GM12878 (cell line): ENCODE measurements around the gene SLC25A45. TPM values are rescaled to one million over a fixed set of nuclear protein-coding genes. Genes with fewer than 3 reads are reported as not detected.

ENCODE experiments used
- ATAC-seq: fragments of 200-7000 bp; cut with Tn5 transposase; 3 replicates; pipeline ENCODE4 v1.9.1; 2020; ENCODE audit warnings: mild to moderate bottlenecking, moderate library complexity
- BruUV-seq: library from RNA; stranded (reverse); fragments of 400-500 nt; replicated peaks from 2 replicates; lab custom pipeline; 2021; lab: Mats Ljungman, UMichigan
- CTCF ChIA-PET: fragments of 300-600 bp; sonication (Branson Sonifier 250); formaldehyde crosslinking; extraction: SDS; loops from one replicate; lab custom pipeline; 2021; ENCODE audit warnings: inconsistent platforms; lab: Yijun Ruan, JAX
- POLR2A ChIA-PET: fragments of 350-600 bp; formaldehyde crosslinking; extraction: SDS; loops from one replicate; lab custom pipeline; 2021; ENCODE audit warnings: inconsistent platforms; lab: Charles Lee
- RAD21 ChIA-PET: fragments of 300-600 bp; sonication (Branson Sonifier 250); formaldehyde crosslinking; loops from one replicate; lab custom pipeline; 2023; ENCODE audit warnings: antibody characterized with exemption; ENCODE audit not compliant: unreplicated experiment; lab: Charles Lee
- SMC1A ChIA-PET: fragments of 300-600 bp; sonication (Branson Sonifier 250); formaldehyde crosslinking; loops from one replicate; lab custom pipeline; 2023; ENCODE audit not compliant: unreplicated experiment, uncharacterized antibody; lab: Charles Lee
- DNase-seq: peaks from one replicate; pipeline ENCODE4 v3.0.0-alpha.2; 2011; ENCODE audit warnings: low read depth, low spot score
- FAIRE-seq: peaks from 3 replicates; lab custom pipeline; 2011; peaks lifted over from hg19 to GRCh38; lab: Jason Lieb, UNC
- H2AFZ ChIP-seq: 2 replicates; pipeline ENCODE4 v1.6.0; 2011; ENCODE audit warnings: low read depth, low read length, control low read depth; ENCODE audit not compliant: control insufficient read depth
- H3K27ac ChIP-seq: 2 replicates; pipeline ENCODE4 v1.5.1; 2011; ENCODE audit warnings: control low read depth; ENCODE audit not compliant: control insufficient read depth, insufficient read depth
- H3K27me3 ChIP-seq, 2 experiments: replicated peaks in 1 of 2; 2 replicates each; pipeline versions ENCODE4 v1.6.0 to v1.6.1; 2011; ENCODE audit warnings: low read length in 1 of 2; ENCODE audit not compliant: control insufficient read depth in 2 of 2, insufficient read depth in 2 of 2
- H3K36me3 ChIP-seq, 2 experiments: 2 replicates each; pipeline ENCODE4 v1.5.1; 2011; ENCODE audit warnings: low read length in 1 of 2; ENCODE audit not compliant: control insufficient read depth in 2 of 2, insufficient read depth in 2 of 2
- H3K4me1 ChIP-seq: 2 replicates; pipeline ENCODE4 v1.6.1; 2011; ENCODE audit warnings: mild to moderate bottlenecking, low read length, moderate library complexity, mixed read lengths; ENCODE audit not compliant: control insufficient read depth, insufficient read depth
- H3K4me2 ChIP-seq: 2 replicates; pipeline ENCODE4 v1.6.0; 2011; ENCODE audit warnings: control low read depth; ENCODE audit not compliant: control insufficient read depth, insufficient read depth
- H3K4me3 ChIP-seq: fragments of 200-600 bp; sonication (generic); 2 replicates; pipeline ENCODE4 v1.5.1; 2016
- H3K79me2 ChIP-seq: 2 replicates; pipeline ENCODE4 v1.6.0; 2011; ENCODE audit warnings: low read length; ENCODE audit not compliant: control insufficient read depth, insufficient read depth
- H3K9ac ChIP-seq: 2 replicates; pipeline ENCODE4 v1.8.0; 2011; ENCODE audit warnings: low read length, control low read depth, mixed read lengths; ENCODE audit not compliant: control insufficient read depth, insufficient read depth
- H3K9me3 ChIP-seq: replicated peaks from 3 replicates; pipeline ENCODE4 v1.5.1; 2011; ENCODE audit warnings: mild to moderate bottlenecking, low read length; ENCODE audit not compliant: control insufficient read depth, insufficient read depth
- H4K20me1 ChIP-seq: 2 replicates; pipeline ENCODE4 v1.6.0; 2011; ENCODE audit not compliant: control insufficient read depth, insufficient read depth
- CBX3 ChIP-seq: fragments of 200-600 bp; sonication (generic); IDR thresholded peaks from 2 replicates; pipeline ENCODE4 v1.6.1; 2016; ENCODE audit warnings: low read depth, borderline replicate concordance
- CTCF ChIP-seq, 3 experiments: IDR thresholded peaks in 2 of 3; conservative IDR thresholded peaks in 1 of 3; 2 replicates each; pipeline ENCODE4 v1.5.1; 2011; ENCODE audit warnings: low read depth in 3 of 3, low read length in 3 of 3, mild to moderate bottlenecking in 3 of 3, control low read depth in 2 of 3, moderate library complexity in 2 of 3, inconsistent platforms in 1 of 3, mixed read lengths in 1 of 3; ENCODE audit not compliant: control insufficient read depth in 2 of 3, insufficient read depth in 1 of 3; ENCODE audit errors: extremely low read depth in 1 of 3
- EED ChIP-seq: sonication (generic); IDR thresholded peaks from 2 replicates; pipeline ENCODE4 v1.6.1; 2016; ENCODE audit warnings: antibody characterized with exemption, low read depth
- ESRRA ChIP-seq: IDR thresholded peaks from 2 replicates; pipeline ENCODE4 v1.6.1; 2012; ENCODE audit warnings: mild to moderate bottlenecking, low read length, improper control_type of control experiment
- EZH2 ChIP-seq: IDR thresholded peaks from 2 replicates; pipeline ENCODE4 v1.6.1; 2012; ENCODE audit warnings: low read depth, mild to moderate bottlenecking, control low read depth, inconsistent platforms, low read length, borderline replicate concordance; ENCODE audit not compliant: control insufficient read depth
- FOS ChIP-seq: IDR thresholded peaks from 3 replicates; pipeline ENCODE4 v1.6.1; 2011; ENCODE audit warnings: borderline replicate concordance; ENCODE audit not compliant: insufficient read length; ENCODE audit errors: extremely low read depth
- MYC ChIP-seq: IDR thresholded peaks from 2 replicates; pipeline ENCODE4 v1.6.1; 2011; ENCODE audit warnings: mild to moderate bottlenecking, low read length, moderate library complexity, inconsistent platforms; ENCODE audit not compliant: insufficient read depth, insufficient replicate concordance, insufficient read length, severe bottlenecking
- NFYB ChIP-seq: IDR thresholded peaks from 2 replicates; pipeline ENCODE4 v1.6.1; 2011; ENCODE audit warnings: low read depth, mild to moderate bottlenecking, low read length, improper control_type of control experiment, moderate library complexity; ENCODE audit not compliant: insufficient read depth
- NRF1 ChIP-seq: conservative IDR thresholded peaks from 2 replicates; pipeline ENCODE4 v1.6.1; 2011; ENCODE audit warnings: mild to moderate bottlenecking, low read depth, low read length, improper control_type of control experiment
- POLR2A ChIP-seq: IDR thresholded peaks from 2 replicates; pipeline ENCODE4 v1.6.1; 2011; ENCODE audit warnings: low read depth, mild to moderate bottlenecking, low read length
- SUPT20H ChIP-seq: IDR thresholded peaks from 2 replicates; pipeline ENCODE4 v1.6.1; 2011; ENCODE audit warnings: low read depth, mild to moderate bottlenecking, low read length, moderate library complexity, borderline replicate concordance; ENCODE audit not compliant: control insufficient read depth
- ZBTB33 ChIP-seq: fragments of 450-650 bp; IDR thresholded peaks from 2 replicates; pipeline ENCODE4 v1.6.1; 2017; ENCODE audit warnings: mild to moderate bottlenecking
- ZNF207 ChIP-seq: fragments of 450-650 bp; IDR thresholded peaks from 2 replicates; pipeline ENCODE4 v1.6.1; 2014; ENCODE audit warnings: antibody characterized with exemption, mild to moderate bottlenecking, borderline replicate concordance
- ZNF24 ChIP-seq: fragments of 450-650 bp; IDR thresholded peaks from 2 replicates; pipeline ENCODE4 v1.6.1; 2017; ENCODE audit warnings: antibody characterized with exemption, mild to moderate bottlenecking
- WGBS: methylation state at CpG from one replicate; pipeline ENCODE4 v1.1.6; 2016; ENCODE audit warnings: low lambda C conversion rate; ENCODE audit not compliant: insufficient replicate concordance, insufficient coverage; ENCODE audit errors: missing lambda C conversion rate; 5-methylcytosine and 5-hydroxymethylcytosine counted together
- in situ Hi-C: fragments of 300-500 bp; cut with MboI; formaldehyde crosslinking; loops from 9 replicates; pipeline ENCODE4 v1.14.3; 2018; ENCODE audit warnings: mixed read lengths
- intact Hi-C: fragments of 100-400 bp; cut with micrococcal nuclease; formaldehyde crosslinking; loops from one replicate; pipeline ENCODE4 v1.14.2; 2022; ENCODE audit not compliant: unreplicated experiment
- polyA plus RNA-seq, 11 experiments: library from polyadenylated mRNA; depleted of rRNA in 4 of 11; unstranded in 6 of 11; stranded (reverse) in 5 of 11; fragments of >200 nt; fragmentation: Nextera tagmentation in 4 of 11; fragmentation: Illumina TruSeq in 1 of 11; extraction: Ambion mirVana in 4 of 11; extraction: Trizol in 1 of 11; gene quantifications; 1 replicate in 1 of 11; 2 replicates in 10 of 11; pipeline versions ENCODE4 v1.2.1 to v1.2.3, GENCODE V29; 2011 to 2016; ENCODE audit warnings: inconsistent platforms in 2 of 11, missing spikeins in 2 of 11, low read depth in 1 of 11
- total RNA-seq, 4 experiments: library from RNA; depleted of rRNA in 3 of 4; stranded (reverse); fragments of >200 nt in 3 of 4; fragmentation: Illumina TruSeq in 1 of 4; extraction: Trizol in 1 of 4; gene quantifications; 2 replicates each; pipeline versions ENCODE4 v1.2.1 to v1.2.3, GENCODE V29; 2013 to 2021
- TF ChIP-seq, protein P1 (sequence below): IDR thresholded peaks from 2 replicates; pipeline ENCODE4 v1.6.1; 2012; ENCODE audit warnings: low read depth, low read length, improper control_type of control experiment

The SLC25A45 gene
- total and polyA plus RNA-seq, 10 of the 15 experiments (the other 5 are each of a cell fraction or from before 2014, with no cell fraction given), result 4.1 to 35.2 (median 20.3) TPM

- TF ChIP-seq ZBTB33, result peak; percentile 91; the same call in 1 of the 2 replicates
These were observed 4.7 kb downstream of the SLC25A45 start (continued) for GRCh38 chr11:65377777-65378176.

DNA sequence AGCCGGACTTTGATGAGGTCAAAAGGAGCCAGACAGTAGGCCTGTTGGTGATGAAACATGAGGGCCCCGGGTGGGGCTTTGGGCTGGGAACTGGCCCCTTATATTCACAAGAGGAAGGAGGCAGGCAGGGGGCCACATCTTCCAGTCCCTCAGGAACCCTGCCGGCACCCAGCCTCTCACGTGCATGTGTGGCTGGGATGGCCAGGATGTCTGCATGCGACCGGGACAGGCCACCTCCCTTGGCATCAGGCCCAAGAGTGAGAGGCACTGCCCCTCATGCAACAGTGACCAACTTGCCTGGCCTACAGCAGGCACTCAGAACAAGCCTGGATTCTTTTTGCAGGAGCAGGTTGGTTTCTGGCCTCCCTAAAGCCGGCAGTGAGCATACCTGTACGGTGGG, 5.4 kb downstream of the SLC25A45 start:
- Histone ChIP-seq H3K79me2 (peaks cover 13% of the 10 kb centered on the region), H3K9me3 (no peaks in the 10 kb centered on the region), H3K27me3 (no peaks in the 10 kb centered on the region), H3K4me2 (no peak overlapping the region), H2AFZ (no peak overlapping the region), H3K4me3 (no peak overlapping the region), H3K9ac (no peak overlapping the region), H3K4me1 (peaks cover 30% of the 10 kb centered on the region), H4K20me1 (no peaks in the 10 kb centered on the region), H3K36me3 (peaks cover 0 to 3% of the 10 kb centered on the region in 2 experiments; a peak in 2 of 4 replicates), H3K27ac (no peak overlapping the region)
- FAIRE-seq (no peak), DNase-seq (no peak), ATAC-seq (no peak)
- CTCF ChIA-PET, result interaction anchor here (2.0 kb wide), 1 partner anchor 131 kb away, joined by 7 read pairs; no protein-coding TSS in a partner anchor
- in situ Hi-C loops, result no loop called here
- BruUV-seq, result no TSS peak
- POLR2A ChIA-PET, result interaction anchor here (1.9 to 2.7 kb wide), 2 partner anchors 11 to 38 kb away, joined by 8 to 14 read pairs; no protein-coding TSS in a partner anchor
- RAD21 ChIA-PET, result no interaction called here
- WGBS, result 98% methylated on average over 8 of the region's 8 CpGs
- SMC1A ChIA-PET, result no interaction called here
- intact Hi-C loops, result no loop called here
- no peak for TF ChIP-seq ZNF207
- no peak for TF ChIP-seq SUPT20H
- TF ChIP-seq, protein P1, sequence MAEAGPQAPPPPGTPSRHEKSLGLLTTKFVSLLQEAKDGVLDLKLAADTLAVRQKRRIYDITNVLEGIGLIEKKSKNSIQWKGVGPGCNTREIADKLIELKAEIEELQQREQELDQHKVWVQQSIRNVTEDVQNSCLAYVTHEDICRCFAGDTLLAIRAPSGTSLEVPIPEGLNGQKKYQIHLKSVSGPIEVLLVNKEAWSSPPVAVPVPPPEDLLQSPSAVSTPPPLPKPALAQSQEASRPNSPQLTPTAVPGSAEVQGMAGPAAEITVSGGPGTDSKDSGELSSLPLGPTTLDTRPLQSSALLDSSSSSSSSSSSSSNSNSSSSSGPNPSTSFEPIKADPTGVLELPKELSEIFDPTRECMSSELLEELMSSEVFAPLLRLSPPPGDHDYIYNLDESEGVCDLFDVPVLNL, result no peak
- no peak for TF ChIP-seq POLR2A
- no peak for TF ChIP-seq ZNF24
- TF ChIP-seq ESRRA, result no peak
- TF ChIP-seq EZH2, result no peak
- no peak for TF ChIP-seq FOS
- no peak for TF ChIP-seq CTCF (IDR thresholded peaks at IDR 0.05 in 2 of 3, conservative IDR thresholded peaks at IDR 0.05 in 1 of 3; ENCODE audit: control insufficient read depth in 2 of 3, extremely low read depth in 1 of 3, insufficient read depth in 1 of 3, low read depth in 3 of 3, low read length in 3 of 3)
- TF ChIP-seq EED, result no peak
- no peak for TF ChIP-seq CBX3
- no peak for TF ChIP-seq NFYB
- TF ChIP-seq NRF1, result no peak
- no peak for TF ChIP-seq MYC
